ENCODE measurements around the gene CPSF7.

DNA sequence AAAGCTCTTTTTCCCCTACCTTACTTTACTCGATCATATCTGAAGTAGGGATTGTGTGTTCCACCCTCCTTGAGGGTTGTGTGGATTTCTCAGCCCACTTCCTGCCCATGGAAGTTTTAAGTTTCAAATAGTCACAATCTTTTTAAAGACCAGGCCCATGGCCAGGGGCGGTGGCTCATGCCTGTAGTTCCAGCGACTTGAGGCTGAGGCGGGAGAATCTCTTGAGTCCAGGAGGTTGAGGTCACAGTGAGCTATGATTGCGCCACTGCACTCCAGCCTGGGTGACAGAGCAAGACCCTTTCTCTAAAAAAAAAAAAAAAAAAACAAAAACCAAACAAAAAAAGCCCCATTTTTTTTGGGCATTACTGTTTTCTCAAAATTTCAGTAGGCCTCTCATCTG is 42.5 kb upstream of the CPSF7 start:
- no peak for TF ChIP-seq ZNF792 (tag by site-specific recombination; IDR thresholded peaks at IDR 0.05)
- TF ChIP-seq ZSCAN30 (tag by site-specific recombination; IDR thresholded peaks at IDR 0.05): no peak
- TF ChIP-seq, protein P1, sequence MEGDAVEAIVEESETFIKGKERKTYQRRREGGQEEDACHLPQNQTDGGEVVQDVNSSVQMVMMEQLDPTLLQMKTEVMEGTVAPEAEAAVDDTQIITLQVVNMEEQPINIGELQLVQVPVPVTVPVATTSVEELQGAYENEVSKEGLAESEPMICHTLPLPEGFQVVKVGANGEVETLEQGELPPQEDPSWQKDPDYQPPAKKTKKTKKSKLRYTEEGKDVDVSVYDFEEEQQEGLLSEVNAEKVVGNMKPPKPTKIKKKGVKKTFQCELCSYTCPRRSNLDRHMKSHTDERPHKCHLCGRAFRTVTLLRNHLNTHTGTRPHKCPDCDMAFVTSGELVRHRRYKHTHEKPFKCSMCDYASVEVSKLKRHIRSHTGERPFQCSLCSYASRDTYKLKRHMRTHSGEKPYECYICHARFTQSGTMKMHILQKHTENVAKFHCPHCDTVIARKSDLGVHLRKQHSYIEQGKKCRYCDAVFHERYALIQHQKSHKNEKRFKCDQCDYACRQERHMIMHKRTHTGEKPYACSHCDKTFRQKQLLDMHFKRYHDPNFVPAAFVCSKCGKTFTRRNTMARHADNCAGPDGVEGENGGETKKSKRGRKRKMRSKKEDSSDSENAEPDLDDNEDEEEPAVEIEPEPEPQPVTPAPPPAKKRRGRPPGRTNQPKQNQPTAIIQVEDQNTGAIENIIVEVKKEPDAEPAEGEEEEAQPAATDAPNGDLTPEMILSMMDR (tag by site-specific recombination; IDR thresholded peaks at IDR 0.05): no peak
- no peak for TF ChIP-seq PRDM4 (tag by site-specific recombination; IDR thresholded peaks at IDR 0.05)
- no peak for TF ChIP-seq ZNF16 (tag by site-specific recombination; IDR thresholded peaks at IDR 0.05; ENCODE audit: low read depth)
- TF ChIP-seq ZNF670 (tag by site-specific recombination; IDR thresholded peaks at IDR 0.05; ENCODE audit: low read depth): no peak
- no peak for TF ChIP-seq ZXDB (tag by site-specific recombination; IDR thresholded peaks at IDR 0.05)
- TF ChIP-seq ZNF335 (tag by site-specific recombination; conservative IDR thresholded peaks at IDR 0.05): no peak

Data from HEK293 (cell line).